DMS 273 treated with DMSO at 0.1 percent for 48 hours (cell line): ENCODE data around the gene COG2.

ENCODE experiments used
- DNase-seq: peaks from one replicate; lab custom pipeline; 2025; lab: John Stamatoyannopoulos, UW

Gene COG2

DNA sequence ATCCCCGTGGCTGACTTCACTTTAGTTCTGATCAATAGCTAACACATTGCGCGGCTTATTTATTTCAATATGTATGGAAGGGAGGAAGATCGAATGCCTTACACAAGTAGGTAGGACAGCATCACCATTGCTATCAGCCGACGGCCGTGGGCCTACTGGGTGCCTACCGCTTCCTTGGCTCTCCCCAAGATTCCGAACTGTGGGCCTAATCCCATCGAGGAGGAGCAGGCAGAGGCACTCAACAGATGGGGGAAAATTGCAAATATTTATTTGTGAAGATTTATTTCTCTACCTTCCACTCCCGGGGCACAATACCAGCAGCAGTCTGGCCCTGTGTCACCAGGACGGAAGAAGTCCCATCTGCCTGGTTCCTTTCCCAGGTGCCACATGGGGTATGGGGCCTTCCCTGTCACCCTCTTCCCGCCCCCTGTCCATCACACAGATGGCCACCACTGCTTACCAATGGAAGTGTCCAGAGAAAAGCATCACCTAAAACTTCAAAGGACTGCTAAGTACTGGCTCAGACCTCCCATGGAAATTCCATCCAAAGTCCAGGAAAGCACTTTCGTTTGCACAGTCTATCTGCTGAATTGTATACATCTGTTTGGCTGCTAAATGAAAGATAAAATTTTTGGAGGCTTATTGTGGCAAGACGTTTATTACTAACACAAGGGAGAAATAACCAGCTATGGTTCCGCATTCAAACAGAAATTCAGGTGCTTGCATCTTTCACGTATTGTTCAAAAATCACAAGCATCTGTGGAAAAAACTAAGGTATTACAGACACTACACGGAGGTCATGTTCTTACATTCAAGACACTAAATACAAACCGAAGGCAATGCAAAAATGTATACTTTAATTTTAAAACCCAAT lies 59.9 kb downstream of the COG2 start:
- no peak for DNase-seq

DNA sequence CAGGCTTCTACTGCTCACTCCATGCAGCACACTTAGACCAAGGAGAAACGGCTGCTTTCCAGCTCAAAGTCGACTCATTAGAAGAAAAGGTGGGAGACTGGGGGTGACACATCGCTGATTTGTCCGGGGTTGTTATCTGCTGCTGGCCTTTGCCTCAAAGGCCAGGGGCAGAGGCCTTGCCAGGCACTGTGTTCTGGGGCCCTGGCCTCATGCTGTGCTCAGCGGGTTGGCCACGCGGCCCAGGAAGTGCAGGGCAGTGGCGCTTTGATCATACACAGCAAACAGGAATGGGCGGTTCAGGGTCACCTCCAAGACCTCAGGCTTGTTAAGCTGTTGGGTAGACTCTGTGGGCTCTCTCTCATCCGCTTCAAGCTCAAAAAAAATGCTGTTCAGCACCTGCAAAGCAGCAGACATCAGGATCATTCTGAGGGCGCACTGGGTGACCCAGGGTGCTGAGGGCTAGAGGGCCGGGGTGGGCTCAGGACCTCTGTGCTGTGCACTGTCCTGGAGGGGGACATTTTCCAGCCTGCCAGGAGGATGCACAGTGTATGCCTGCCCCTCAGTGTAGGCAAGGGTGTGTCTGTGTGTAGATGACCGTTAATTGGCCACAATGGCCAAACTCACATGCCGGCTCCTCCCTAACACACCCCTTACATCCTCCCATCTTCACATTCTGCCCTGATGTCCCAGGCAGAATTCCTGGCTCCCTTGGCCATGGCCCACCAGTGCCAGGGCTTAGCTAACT lies 60.8 kb downstream of the COG2 start:
- no peak for DNase-seq

DNA sequence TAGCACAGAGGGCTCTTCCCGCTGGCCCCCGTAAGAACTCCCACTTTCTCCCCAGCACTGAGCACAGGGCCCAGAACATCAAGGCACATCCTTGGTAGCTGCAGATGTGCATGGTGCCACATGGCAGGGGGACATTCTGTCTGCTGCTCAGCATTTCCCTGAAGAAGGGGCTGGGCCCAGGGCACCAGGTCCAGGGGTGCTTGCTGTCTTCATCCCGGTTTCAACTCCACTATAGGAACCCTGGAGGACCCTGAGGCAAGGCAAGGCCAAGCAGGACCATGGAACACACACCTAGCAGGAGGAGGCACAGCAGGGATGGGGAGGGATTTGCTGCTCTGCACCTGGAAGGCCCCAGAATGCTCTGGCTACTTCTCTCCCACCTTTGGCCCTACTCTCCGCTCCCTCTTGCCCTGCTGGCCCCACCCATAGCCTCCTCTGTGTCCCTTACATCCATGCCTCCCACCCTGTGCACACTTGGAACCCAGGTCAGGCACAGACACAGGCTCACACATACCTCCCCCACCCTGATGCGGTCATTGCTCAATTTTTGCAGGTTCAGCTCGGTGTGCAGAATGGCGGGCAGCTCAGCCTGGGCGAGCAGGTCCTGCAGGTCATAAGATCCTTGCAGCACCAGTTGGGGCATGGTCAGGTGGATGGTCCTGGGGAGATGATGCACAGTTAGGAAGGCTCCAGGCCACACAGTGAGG lies 61.6 kb downstream of the COG2 start:
- no peak for DNase-seq

DNA sequence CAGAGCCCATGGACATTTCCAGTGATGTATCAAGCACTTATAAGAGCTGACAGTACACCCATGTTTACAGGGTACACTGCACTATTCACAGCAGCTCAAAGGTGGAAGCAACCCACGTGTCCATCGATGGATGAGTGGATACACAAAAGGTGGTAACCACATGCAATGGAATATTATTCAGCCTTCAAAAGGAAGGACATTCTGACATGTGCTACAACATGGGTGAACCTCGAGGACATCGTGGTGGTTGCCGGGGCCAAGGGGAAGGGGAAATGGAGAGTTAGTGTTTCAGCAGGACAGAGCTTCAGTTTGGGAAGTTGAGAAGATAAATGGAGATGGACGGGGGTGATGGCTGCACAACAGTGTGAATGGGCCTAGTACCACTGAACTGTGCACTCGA lies 62.5 kb downstream of the COG2 start:
- no peak for DNase-seq

DNA sequence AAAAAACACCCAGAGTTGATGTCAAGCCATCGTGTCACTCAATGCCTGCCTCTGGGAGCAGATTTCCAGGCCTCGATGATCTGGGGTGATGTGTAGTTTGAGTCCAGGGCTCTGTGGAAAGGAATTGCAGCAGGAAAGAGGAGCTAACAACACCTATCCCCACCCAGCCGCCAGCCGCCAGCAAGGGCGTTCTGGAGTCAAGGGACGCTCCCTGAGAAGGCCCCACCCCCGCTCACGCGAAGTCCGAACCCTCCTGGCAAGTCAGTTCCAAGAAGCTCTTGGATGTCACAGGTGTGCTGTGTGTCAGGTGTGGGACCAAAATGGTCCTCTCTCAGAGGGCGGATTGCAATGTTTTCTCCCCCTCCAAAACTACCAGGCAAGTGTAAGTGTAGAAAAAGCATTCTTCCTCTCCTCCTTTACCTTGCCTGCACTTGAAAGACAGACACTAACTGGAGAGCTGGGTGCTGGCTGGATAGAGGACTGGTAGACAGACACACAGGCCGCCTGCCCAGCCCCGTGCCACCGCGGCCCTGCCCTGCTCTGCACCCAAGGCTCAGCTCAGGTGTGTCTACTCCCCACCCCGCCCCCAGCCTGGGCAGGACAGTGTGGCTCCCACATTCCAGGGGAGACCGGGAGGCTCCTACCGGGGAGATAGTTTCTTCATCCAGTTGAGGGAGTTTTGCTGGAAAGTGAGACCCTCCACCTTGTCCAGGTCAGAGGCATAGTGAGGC lies 63.2 kb downstream of the COG2 start:
- DNase-seq, result no peak

DNA sequence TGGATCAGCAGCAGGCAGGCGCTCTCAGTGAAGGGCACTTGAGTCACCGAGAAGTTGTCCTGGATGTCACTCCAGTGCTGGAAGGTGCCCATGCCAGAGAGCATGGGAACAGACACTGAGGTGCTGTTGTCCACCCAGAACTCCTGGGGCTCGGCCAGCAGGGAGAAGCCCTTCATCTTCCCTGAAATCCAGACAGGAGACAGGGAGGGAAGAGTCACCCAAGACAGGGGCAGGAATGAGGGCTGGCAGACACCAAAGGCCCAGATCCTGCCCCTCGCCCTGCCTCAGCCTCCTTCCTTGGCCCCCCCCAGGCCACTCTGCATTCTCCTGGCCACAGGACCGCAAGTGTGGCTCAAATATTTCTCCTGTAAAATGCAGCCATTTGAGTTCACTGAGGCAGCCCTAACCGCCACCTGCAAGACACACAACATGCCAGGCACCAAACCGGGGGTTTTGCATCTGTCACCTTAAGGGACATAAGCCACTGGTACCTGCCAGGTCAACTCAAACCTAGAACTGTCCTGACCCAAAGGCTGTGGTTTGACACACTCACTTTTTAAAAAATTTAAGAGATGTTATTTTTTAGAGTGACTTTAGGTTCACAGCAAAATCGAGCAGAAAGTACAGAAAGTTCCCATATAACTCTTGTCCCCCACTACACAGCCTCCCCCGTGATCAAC lies 63.9 kb downstream of the COG2 start:
- DNase-seq, result no peak

DNA sequence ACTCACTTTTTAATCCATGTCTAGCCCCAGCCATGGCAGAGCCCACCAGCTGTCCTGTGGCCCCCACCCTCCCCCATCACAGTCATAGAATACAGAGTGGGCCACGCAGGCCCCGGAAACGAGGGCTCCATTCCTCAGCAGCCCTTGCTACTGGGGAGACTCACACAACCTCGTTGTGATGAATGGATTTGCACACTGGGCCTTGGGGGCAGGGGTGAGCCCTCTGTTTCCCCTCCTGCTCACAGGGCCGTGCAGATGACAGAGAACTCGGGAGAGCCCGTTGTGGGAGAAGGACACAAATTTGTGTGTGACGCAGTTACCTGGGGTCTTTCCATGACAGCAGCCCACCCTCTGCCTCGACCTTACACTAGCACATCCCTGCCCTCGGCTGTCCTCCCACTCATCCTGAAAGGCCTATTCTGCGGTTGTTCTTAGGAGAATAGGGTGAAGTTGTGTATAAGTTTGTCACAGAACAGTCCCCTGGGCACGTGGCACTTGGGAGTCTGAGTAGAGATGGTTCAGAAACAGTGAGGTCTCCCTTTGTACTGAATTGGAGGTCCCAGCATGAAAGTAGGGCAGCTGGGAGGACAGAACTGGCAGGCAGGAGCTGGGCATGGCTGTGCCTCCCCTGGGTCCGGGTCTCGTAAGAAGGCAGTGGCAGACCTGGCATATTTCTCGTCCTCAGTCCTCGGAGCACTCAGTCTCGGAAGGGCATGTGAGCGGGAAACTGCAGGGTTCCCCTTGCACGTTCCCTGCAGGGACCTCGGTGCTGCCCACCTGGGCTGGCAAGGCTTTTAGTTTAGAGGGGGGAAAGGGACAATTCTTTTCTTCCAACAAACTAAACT lies 64.8 kb downstream of the COG2 start:
- no peak for DNase-seq

DNA sequence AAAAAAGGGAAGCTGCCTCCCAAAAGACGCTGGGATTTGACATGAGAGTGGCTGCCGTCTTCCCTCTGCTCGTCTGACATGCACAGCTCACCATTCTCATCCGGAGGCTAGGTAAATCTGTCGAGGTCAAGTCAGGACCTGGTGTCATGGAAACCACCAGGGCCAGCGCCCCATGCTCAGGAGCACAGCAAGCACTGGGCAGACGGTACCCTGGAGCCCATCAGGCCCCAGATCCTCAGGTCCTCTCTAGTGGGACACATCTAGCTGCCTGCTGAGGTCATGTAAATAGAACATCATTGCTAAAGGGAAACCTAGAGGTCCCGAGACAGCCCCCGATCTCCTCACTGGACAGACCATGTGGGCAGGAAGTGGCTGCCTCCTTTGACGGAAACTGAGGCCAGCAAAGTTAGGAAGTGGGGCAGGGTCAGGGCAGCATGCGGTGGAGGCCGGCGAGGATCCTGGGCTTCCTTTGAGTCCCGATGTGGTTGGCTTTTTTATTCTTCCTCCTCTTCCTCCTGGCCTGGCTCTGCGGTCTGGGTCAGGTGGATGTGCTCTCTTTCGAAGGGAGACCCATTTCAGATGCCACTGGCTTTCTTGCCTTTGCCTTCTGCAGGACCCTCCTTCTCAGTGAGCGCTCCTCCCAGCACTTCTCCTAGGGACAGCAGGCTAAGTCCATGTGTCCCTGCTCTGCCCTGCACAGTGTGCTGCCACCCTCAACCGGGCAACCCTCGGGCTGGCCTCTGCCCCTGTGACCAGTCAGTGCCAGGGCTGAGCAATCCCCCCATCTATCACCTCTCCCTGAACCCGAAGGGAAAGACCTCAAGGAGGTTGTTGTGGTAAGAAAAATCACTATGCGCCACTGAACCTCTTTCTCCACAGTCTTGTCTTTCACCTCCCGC lies 65.7 kb downstream of the COG2 start:
- DNase-seq, result no peak

DNA sequence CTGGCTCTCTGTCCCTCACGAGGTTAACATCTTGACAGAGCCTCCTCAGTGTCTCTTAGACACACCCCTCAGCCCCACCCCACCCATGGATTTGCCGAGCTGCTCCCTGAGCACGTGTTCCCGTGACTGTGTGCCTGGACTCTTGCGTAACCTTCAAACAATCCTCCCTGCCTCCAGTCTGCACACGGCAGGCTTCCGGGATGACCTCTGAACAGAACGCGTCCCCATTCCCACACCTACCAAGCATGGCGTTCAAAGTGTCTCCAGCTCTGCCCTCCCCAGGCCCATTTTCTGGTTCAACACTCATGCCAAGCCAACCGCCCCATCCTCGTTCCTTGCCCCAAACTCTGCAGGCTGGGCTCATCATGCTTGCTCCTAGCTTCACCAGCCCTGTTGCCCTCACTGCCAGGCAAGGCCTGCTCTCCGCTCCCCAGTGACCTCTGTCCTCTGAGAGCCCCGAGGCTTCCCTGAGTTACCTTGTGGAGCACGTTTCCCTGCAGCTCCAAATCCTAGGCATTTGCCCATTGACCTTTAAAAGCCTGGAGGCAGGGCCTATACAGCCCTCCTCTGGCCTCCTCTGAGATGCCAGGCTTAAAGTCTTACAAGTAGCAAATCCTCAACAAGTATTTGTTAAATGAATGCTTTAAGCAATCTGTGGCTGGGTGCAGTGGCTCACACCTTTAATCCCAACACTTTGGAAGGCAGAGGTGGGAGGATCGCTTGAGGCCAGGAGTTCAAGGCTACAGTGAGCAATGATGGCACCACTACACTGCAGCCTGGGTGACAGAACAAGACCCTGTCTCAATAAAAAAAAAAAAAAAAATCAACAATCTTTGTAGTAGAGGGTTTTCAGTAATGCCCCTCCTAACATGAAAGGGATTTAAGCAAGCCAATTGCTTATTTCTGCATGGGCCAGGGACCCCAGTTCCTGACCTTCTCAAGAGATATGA lies 66.6 kb downstream of the COG2 start:
- DNase-seq, result no peak

DNA sequence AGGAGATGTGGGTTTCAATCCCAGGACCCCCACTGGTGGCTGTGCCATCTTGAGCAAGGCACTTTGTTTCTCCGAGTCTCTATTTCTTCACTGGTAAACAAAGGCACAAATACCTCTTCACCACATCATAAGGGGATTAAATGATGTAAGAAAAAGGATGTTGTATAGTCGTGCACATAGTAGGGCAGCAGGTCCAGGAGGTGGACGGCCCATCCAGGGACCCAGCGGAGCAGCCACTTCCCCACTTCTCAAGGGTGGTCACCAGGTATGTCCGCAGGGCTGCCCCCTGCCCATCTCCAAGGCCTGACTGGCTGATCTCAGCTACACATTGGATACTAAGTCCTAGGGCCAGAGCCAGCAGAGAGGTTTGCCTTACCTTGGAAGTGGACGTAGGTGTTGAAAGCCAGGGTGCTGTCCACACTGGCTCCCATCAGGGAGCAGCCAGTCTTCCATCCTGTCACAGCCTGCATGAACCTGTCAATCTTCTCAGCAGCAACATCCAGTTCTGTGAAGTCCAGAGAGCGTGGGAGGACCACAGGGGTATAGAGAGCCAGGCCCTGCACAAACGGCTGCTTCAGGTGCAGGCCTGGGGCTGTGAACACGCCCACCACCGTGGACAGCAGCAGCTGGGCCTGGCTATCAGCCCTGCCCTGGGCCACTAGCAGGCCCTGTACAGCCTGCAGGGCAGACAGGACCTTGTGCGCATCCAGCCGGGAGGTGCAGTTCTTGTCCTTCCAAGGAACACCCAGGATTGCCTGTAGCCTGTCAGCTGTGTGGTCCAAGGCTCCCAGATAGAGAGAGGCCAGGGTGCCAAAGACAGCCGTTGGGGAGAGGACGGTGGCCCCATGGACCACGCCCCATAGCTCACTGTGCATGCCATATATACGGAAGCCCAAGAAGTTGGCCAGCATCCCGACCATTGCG lies 67.6 kb downstream of the COG2 start:
- DNase-seq, result no peak

DNA sequence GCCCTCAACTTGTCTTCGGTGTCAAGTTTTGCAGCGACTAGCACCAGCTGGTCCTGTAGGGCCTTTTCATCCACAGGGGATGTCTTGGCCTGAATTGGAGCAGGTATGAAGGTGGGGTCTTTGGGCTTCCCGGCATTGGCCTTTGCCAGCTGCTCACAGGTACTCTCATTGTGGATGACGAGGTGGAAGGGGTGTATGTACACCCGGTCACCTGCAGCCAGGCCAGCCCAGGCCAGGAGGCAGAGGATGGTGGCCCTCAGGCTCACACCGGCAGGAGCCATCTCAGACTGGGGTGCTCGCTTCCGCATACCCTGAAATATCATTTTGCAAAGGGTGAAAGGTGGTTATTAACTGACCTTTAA lies 68.2 kb downstream of the COG2 start:
- no peak for DNase-seq

DNA sequence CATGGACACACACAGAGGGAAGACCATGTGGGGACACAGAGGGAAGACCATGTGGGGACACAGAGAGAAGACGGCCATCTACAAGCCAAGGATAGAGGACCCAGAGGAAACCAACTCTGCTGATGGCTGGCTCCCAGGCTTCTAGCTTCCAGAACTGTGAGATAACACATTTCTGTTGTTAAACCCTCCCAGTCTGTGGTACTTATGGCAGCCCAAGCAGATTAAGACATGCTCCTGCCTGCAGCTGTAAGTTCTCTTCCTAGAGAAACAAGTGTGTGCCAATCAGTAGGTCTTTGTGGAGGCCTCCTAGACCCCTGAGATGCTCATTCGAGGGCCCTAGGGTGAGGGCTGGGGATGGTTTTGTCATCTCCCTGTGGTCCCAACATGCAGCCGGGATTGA lies 69.0 kb downstream of the COG2 start:
- no peak for DNase-seq

DNA sequence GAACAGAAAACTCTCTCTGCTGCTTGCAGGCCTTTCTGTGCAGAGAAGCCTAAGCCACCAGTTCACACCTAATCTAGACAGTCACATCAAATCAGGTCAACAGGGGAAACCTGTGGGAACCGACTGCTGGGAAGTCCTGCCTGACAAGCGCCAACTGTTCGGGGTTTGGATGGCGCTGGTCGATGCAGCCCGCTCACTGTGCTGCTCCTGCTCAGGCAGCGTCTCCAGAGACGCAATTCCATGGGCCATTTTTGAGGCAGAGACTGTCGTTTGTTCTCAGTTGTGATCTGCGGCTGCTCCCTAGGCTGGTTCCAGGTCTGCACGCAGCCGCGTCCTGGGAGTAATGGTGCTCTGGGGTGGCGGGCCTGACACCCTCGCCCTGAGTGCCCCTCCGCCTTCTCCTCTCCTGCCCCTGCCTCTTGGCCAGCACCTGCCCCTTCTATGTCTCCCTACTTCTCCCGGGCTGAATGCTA lies 70.2 kb downstream of the COG2 start:
- DNase-seq, result no peak

DNA sequence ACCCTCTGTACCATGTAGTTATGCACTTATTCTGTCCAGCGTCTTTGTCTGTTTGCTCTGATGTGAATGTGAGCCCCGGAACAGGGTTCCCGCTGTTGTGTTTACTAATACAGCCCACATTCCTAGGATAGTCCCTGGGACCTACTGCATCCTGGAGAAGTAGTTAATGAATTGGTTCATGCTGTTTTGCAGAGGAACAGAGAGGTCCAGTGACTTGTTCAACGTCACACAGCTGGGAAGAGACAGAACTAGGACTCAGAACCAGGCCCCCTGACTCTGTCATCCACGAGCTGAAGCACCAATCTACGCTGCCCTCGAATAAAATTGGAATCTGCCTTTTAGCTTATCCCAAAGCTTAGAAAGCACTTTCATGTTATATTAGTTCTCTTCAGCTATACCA lies 70.9 kb downstream of the COG2 start:
- no peak for DNase-seq

DNA sequence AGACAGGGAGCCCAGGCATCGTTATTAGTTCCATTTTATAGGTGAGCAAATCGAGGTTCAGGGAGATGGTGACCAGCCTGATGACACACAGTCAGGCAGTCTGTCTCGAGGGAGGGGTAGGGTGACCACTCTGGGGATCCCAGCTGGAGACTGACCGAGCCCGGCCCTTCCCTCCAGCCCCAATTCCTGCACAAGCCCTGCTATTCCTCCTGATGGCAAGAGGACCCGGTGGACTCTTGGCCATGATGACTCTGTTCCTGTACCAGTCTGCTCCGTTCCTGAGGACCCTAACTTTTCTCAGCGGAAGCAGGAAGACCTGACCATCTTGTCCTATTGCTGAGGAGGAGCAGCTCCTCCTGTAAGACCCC lies 71.2 kb downstream of the COG2 start:
- DNase-seq, result no peak

DNA sequence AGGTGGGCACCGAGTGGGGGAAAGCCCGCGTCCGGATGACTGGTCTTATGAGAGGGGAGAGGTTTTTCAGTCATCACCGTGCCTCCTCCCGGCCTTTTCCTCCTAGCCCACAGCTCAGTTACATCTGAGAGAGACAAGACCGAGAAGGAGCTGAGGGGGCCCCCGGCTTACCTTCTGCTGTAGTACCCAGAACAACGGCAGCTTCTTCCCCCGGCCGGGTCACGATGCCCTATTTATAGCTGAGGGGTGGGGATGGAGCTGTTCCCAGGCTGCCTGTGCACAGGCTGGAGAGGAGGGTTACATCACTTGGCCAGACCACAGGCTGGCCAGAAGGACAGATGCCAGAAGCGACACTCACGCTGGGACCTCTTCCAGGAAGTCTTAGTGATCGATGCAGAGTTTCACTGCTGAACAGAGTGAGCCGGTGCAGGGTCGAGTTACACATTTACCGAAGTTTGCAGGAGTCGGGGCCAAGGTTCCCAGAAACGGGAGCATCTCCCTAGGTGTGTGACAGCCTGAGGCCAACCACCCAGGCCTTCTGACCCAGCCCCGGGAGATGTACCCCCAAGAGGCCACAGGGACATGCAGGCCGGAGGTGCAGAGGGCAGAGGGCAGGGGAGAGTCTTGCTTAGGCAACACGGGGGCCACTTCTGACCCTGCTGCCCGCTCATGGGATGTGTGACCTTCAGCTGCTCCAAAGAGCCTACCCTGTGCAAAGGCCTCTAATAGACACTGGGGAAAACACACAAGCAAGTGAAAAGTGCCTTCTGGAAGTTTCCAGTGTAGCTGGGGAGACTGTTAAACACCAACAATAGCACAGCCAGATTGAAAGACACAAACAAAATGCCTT lies 71.9 kb downstream of the COG2 start, which contains the start of gene AGT:
Gene AGT, minus strand, starts transcription at position 208 of the 850 bp plus-strand sequence. CDS start 3,299 bp downstream, outside the sequence.
- DNase-seq, result peak; percentile 44
